PFSK-1 (cell line): ENCODE data around the gene USP34. TPM values are rescaled to one million over a fixed set of nuclear protein-coding genes. Genes with fewer than 3 reads are reported as not detected.

ENCODE experiments used
- FOXP2 ChIP-seq: optimal IDR thresholded peaks from 2 replicates; pipeline ENCODE3; 2011; ENCODE audit warnings: borderline replicate concordance, control low read depth, inconsistent platforms; ENCODE audit not compliant: insufficient read depth; ENCODE audit errors: extremely low read length, extremely low read depth
- POLR2AphosphoS5 ChIP-seq: IDR thresholded peaks from 2 replicates; pipeline ENCODE4 v1.6.1; 2012; ENCODE audit warnings: low read depth, mild to moderate bottlenecking, control low read depth, low read length, moderate library complexity
- SIN3A ChIP-seq: IDR thresholded peaks from 2 replicates; pipeline ENCODE4 v1.6.1; 2012; ENCODE audit warnings: mild to moderate bottlenecking, low read length, moderate library complexity, borderline replicate concordance; ENCODE audit not compliant: insufficient read depth
- TAF1 ChIP-seq: IDR thresholded peaks from 2 replicates; pipeline ENCODE4 v1.6.1; 2012; ENCODE audit warnings: low read length, control low read depth, borderline replicate concordance; ENCODE audit not compliant: insufficient read depth
- polyA plus RNA-seq: library from polyadenylated mRNA; unstranded; fragments of >200 nt; gene quantifications from one replicate; pipeline ENCODE4 v1.2.1, GENCODE V29; 2012; ENCODE audit warnings: low read depth, missing spikeins; ENCODE audit not compliant: insufficient read length
- TF ChIP-seq, protein P1 (sequence below), 2 experiments: IDR thresholded peaks; 2 replicates each; pipeline versions ENCODE4 v1.6.1 to v1.8.0; 2011 to 2012; ENCODE audit warnings: low read depth in 2 of 2, low read length in 2 of 2, control low read depth in 1 of 2, inconsistent platforms in 1 of 2, mild to moderate bottlenecking in 1 of 2, moderate library complexity in 1 of 2; ENCODE audit not compliant: insufficient read depth in 1 of 2

USP34 gene, protein sequence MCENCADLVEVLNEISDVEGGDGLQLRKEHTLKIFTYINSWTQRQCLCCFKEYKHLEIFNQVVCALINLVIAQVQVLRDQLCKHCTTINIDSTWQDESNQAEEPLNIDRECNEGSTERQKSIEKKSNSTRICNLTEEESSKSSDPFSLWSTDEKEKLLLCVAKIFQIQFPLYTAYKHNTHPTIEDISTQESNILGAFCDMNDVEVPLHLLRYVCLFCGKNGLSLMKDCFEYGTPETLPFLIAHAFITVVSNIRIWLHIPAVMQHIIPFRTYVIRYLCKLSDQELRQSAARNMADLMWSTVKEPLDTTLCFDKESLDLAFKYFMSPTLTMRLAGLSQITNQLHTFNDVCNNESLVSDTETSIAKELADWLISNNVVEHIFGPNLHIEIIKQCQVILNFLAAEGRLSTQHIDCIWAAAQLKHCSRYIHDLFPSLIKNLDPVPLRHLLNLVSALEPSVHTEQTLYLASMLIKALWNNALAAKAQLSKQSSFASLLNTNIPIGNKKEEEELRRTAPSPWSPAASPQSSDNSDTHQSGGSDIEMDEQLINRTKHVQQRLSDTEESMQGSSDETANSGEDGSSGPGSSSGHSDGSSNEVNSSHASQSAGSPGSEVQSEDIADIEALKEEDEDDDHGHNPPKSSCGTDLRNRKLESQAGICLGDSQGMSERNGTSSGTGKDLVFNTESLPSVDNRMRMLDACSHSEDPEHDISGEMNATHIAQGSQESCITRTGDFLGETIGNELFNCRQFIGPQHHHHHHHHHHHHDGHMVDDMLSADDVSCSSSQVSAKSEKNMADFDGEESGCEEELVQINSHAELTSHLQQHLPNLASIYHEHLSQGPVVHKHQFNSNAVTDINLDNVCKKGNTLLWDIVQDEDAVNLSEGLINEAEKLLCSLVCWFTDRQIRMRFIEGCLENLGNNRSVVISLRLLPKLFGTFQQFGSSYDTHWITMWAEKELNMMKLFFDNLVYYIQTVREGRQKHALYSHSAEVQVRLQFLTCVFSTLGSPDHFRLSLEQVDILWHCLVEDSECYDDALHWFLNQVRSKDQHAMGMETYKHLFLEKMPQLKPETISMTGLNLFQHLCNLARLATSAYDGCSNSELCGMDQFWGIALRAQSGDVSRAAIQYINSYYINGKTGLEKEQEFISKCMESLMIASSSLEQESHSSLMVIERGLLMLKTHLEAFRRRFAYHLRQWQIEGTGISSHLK (N-terminal part only)
- polyA plus RNA-seq, result 28.5 TPM

DNA sequence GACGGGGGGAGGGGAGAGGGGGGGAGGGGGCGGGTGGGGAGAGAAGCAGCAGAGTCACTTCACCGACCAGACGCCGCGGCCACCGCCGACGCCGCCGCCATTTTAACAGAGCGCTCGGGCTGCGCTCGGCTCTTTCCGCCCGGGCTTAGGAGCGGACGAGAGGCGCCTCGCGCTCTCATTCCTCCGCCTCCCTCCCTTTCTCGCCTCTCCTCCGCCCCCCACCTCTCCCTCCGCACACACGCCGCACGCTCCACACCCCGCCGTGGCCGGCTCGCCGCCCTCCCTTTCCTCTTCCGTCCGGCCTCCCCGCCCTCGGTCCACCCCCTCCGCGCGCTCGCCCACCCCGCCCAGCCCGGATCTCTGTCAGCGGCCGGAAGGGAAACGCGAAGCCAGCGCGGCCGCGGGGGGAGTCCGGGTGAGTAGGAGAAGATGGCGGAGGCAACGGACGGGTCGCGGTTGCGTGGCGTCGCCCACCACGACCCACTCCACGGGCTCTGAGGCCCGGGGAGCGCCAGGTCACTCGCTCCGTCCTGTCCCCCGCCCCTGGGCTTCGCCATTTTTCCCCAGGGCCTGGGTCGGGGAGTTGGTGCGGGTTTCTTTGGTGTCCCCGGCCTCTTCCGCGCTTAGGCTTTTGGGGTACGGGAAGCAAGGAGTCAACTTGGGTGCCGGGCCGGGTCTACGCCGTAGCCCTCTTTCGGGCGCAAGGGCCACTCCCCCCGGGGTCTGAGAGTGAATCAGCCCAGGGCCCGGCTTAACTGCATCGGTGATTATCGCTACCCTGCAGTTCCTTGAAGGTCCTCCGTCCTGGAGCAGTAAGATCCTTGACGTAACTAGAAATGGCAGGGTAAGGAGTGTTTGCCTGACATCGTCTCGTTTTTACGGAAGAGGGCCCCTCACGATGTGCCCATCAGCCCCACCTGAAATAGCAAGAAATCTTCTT, at the start of gene USP34:
TSS of gene USP34 (minus strand) at position 123 of the 940 bp plus-strand sequence. CDS start 395 bp downstream, outside the sequence.
- TF ChIP-seq FOXP2 (peak; percentile 71), SIN3A (peak; percentile 61; the same call in 1 of the 2 replicates), TAF1 (no peak), POLR2AphosphoS5 (peak; percentile 94)
- TF ChIP-seq, protein P1, sequence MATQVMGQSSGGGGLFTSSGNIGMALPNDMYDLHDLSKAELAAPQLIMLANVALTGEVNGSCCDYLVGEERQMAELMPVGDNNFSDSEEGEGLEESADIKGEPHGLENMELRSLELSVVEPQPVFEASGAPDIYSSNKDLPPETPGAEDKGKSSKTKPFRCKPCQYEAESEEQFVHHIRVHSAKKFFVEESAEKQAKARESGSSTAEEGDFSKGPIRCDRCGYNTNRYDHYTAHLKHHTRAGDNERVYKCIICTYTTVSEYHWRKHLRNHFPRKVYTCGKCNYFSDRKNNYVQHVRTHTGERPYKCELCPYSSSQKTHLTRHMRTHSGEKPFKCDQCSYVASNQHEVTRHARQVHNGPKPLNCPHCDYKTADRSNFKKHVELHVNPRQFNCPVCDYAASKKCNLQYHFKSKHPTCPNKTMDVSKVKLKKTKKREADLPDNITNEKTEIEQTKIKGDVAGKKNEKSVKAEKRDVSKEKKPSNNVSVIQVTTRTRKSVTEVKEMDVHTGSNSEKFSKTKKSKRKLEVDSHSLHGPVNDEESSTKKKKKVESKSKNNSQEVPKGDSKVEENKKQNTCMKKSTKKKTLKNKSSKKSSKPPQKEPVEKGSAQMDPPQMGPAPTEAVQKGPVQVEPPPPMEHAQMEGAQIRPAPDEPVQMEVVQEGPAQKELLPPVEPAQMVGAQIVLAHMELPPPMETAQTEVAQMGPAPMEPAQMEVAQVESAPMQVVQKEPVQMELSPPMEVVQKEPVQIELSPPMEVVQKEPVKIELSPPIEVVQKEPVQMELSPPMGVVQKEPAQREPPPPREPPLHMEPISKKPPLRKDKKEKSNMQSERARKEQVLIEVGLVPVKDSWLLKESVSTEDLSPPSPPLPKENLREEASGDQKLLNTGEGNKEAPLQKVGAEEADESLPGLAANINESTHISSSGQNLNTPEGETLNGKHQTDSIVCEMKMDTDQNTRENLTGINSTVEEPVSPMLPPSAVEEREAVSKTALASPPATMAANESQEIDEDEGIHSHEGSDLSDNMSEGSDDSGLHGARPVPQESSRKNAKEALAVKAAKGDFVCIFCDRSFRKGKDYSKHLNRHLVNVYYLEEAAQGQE (IDR thresholded peaks at IDR 0.05; ENCODE audit: insufficient read depth in 1 of 2, low read depth in 2 of 2, low read length in 2 of 2), result 0 out of 4 replicates have a peak, but pooled peaks of 1 of the 2 experiments have one; percentile 11

DNA sequence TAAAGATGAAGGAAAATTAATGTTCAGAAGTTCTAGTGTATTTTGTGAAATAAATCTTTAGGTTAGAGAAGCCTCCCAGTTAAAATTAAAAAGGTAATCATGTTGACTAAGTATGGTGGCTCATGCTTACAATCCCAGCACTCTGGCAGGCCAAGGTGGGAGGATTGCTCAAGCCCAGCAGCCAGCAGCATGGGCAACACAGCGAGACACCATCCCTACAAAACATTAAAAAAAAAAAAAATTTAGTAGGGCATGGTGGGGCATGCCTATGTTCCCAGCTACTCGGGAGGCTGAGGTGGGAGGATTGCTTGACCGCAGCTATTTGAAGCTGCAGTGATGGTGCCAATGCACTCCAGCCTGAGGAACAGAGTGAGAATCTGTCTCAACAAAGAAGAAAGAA, 49.4 kb upstream of the USP34 start:
- TF ChIP-seq FOXP2, result no peak
- TF ChIP-seq SIN3A, result no peak
- TF ChIP-seq, protein P1 (IDR thresholded peaks at IDR 0.05; ENCODE audit: insufficient read depth in 1 of 2, low read depth in 2 of 2, low read length in 2 of 2), result no peak
- no peak for TF ChIP-seq POLR2AphosphoS5
- TF ChIP-seq TAF1, result no peak

DNA sequence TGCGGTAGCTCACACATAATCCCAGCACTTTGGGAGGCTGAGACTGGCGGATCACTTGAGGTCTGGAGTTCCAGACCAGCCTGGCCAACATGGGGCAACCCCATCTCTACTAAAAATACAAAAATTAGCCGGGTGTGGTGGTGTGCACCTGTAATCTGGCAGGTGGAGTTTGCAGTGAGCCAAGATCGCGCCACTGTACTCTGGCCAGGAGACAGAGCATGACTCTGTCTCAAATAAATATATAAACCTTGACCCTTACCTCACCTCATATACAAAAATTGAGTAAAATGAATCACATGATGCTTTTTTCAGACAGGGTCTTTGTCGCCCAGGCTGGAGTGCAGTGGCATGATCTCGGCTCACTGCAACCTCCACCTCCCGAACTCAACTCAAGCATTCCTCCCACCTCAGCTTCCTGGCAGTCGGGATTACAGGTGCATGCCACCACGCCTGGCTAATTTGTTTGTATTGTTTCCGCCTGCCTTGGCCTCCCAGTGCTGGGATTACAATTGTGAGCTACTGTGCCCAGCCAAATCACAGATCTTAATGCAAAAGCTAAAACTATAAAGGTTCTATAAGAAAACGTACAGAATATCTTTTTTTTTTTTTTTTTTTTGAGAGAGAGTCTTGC, 42.0 kb upstream of the USP34 start:
- TF ChIP-seq, protein P1 (IDR thresholded peaks at IDR 0.05; ENCODE audit: insufficient read depth in 1 of 2, low read depth in 2 of 2, low read length in 2 of 2), result no peak
- TF ChIP-seq POLR2AphosphoS5 (no peak), SIN3A (no peak), TAF1 (no peak), FOXP2 (no peak)
